Trophoblast cell (in vitro differentiated cells and primary cell): Measurements from ENCODE around the gene MME.

Experiments
- DNase-seq, 2 donors: peaks; one replicate each; pipeline ENCODE4 v3.0.0-alpha.2; 2016
- H2AFZ ChIP-seq: 2 replicates; pipeline ENCODE4 v1.6.1; 2013; ENCODE audit warnings: low read length, moderate library complexity, mild to moderate bottlenecking; ENCODE audit not compliant: insufficient read depth, poor library complexity
- H2AK5ac ChIP-seq: 2 replicates; pipeline ENCODE4 v1.6.1; 2013; ENCODE audit warnings: mild to moderate bottlenecking, low read length
- H2BK120ac ChIP-seq: 2 replicates; pipeline ENCODE4 v1.6.1; 2013; ENCODE audit warnings: low read length, mild to moderate bottlenecking, moderate library complexity; ENCODE audit not compliant: insufficient read depth, poor library complexity
- H2BK12ac ChIP-seq: 2 replicates; pipeline ENCODE4 v1.6.1; 2013; ENCODE audit warnings: mild to moderate bottlenecking, low read length, moderate library complexity
- H2BK5ac ChIP-seq: 2 replicates; pipeline ENCODE4 v1.6.1; 2013; ENCODE audit warnings: low read length, low read depth, moderate library complexity, mild to moderate bottlenecking; ENCODE audit not compliant: poor library complexity
- H3K14ac ChIP-seq: 2 replicates; pipeline ENCODE4 v1.6.1; 2013; ENCODE audit warnings: mild to moderate bottlenecking, low read length
- H3K18ac ChIP-seq: 2 replicates; pipeline ENCODE4 v1.6.1; 2013; ENCODE audit warnings: mild to moderate bottlenecking, low read length
- H3K23ac ChIP-seq: 2 replicates; pipeline ENCODE4 v1.6.1; 2013; ENCODE audit warnings: low read length
- H3K27ac ChIP-seq: 2 replicates; pipeline ENCODE4 v1.5.1; 2013; ENCODE audit warnings: low read depth, mild to moderate bottlenecking, inconsistent platforms, low read length, moderate library complexity
- H3K27me3 ChIP-seq: 2 replicates; pipeline ENCODE4 v1.6.1; 2013; ENCODE audit warnings: inconsistent platforms, mild to moderate bottlenecking, low read length, moderate library complexity; ENCODE audit not compliant: insufficient read depth
- H3K36me3 ChIP-seq, 2 experiments: 1 replicate in 1 of 2; 2 replicates in 1 of 2; pipeline ENCODE4 v1.6.1; 2013; ENCODE audit warnings: low read length in 2 of 2, mild to moderate bottlenecking in 2 of 2, moderate library complexity in 1 of 2; ENCODE audit not compliant: insufficient read depth in 2 of 2, control insufficient read depth in 1 of 2
- H3K4ac ChIP-seq: 2 replicates; pipeline ENCODE4 v1.6.1; 2013; ENCODE audit warnings: low read depth, mild to moderate bottlenecking, low read length, moderate library complexity
- H3K4me1 ChIP-seq, 2 experiments: 1 replicate in 1 of 2; 2 replicates in 1 of 2; pipeline ENCODE4 v1.6.1; 2013; ENCODE audit warnings: low read length in 2 of 2, mild to moderate bottlenecking in 2 of 2, moderate library complexity in 1 of 2; ENCODE audit not compliant: insufficient read depth in 2 of 2, control insufficient read depth in 1 of 2
- H3K4me2 ChIP-seq: 2 replicates; pipeline ENCODE4 v1.6.1; 2013; ENCODE audit warnings: inconsistent platforms, mild to moderate bottlenecking, low read length, moderate library complexity
- H3K4me3 ChIP-seq: 2 replicates; pipeline ENCODE4 v1.5.1; 2013; ENCODE audit warnings: mild to moderate bottlenecking, low read depth, low read length, inconsistent platforms
- H3K79me1 ChIP-seq: one replicate; pipeline ENCODE4 v1.6.1; 2013; ENCODE audit warnings: low read length
- H3K79me2 ChIP-seq: 2 replicates; pipeline ENCODE4 v1.6.1; 2013; ENCODE audit warnings: low read length, mild to moderate bottlenecking; ENCODE audit not compliant: control insufficient read depth, insufficient read depth, poor library complexity
- H3K9ac ChIP-seq: 2 replicates; pipeline ENCODE4 v1.6.1; 2013; ENCODE audit warnings: mild to moderate bottlenecking, low read length
- H3K9me3 ChIP-seq: 2 replicates; pipeline ENCODE4 v1.6.1; 2013; ENCODE audit warnings: low read depth, mild to moderate bottlenecking, control low read depth, inconsistent platforms, low read length; ENCODE audit not compliant: insufficient read depth
- H4K12ac ChIP-seq: 2 replicates; pipeline ENCODE4 v1.6.1; 2013; ENCODE audit warnings: low read depth, mild to moderate bottlenecking, low read length, moderate library complexity
- H4K8ac ChIP-seq: 2 replicates; pipeline ENCODE4 v1.6.1; 2013; ENCODE audit warnings: low read depth, mild to moderate bottlenecking, low read length, moderate library complexity
- H4K91ac ChIP-seq: one replicate; pipeline ENCODE4 v1.6.1; 2013; ENCODE audit warnings: low read depth, mild to moderate bottlenecking, low read length, moderate library complexity
- WGBS: extraction: QIAGEN DNeasy Blood & Tissue Kit; methylation state at CpG from one replicate; pipeline ENCODE4 v1.1.7; 2013; ENCODE audit warnings: missing lambda C conversion rate; ENCODE audit not compliant: insufficient read length, insufficient coverage; ENCODE audit errors: extremely low coverage; 5-methylcytosine and 5-hydroxymethylcytosine counted together

MME gene

DNA sequence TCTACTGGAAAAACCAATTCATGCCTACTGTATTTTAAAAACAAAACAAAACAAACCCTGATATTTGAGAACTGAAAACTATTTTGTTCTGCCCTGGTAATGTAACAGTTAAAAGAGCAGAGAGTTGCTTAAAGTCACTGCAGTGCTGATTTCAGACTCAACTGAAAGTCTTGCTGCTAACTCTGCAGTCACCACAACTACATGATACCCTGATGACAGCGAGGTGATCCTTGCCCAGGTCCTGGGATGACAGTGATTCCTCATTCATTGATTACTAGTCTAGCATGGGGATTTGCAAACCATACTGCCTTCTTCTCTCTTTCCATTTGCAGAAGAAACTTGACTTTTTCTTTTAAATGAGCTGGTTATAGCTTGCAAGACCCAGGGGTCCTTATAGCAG lies 67.5 kb downstream of the MME start:
- Histone ChIP-seq H2AFZ (no peak overlapping the region), H4K91ac (no peak overlapping the region), H2BK120ac (no peak overlapping the region), H2BK5ac (no peak overlapping the region), H3K27me3 (no peaks in the 10 kb centered on the region), H3K4me2 (no peak overlapping the region), H3K18ac (no peak overlapping the region), H4K8ac (no peak overlapping the region), H3K4me1 (no peaks in the 10 kb centered on the region), H3K79me1 (no peaks in the 10 kb centered on the region), H3K79me2 (no peaks in the 10 kb centered on the region), H3K4me3 (no peak overlapping the region), H3K9ac (no peak overlapping the region), H3K9me3 (no peaks in the 10 kb centered on the region), H3K27ac (no peak overlapping the region), H4K12ac (no peak overlapping the region), H3K36me3 (peaks cover 0 to 2% of the 10 kb centered on the region in 2 experiments), H2BK12ac (no peak overlapping the region), H3K4ac (no peak overlapping the region), H2AK5ac (no peak overlapping the region), H3K23ac (no peak overlapping the region), H3K14ac (no peak overlapping the region)
- WGBS = no CpG with 5 or more reads among the region's 1 CpG
- DNase-seq = no peak

DNA sequence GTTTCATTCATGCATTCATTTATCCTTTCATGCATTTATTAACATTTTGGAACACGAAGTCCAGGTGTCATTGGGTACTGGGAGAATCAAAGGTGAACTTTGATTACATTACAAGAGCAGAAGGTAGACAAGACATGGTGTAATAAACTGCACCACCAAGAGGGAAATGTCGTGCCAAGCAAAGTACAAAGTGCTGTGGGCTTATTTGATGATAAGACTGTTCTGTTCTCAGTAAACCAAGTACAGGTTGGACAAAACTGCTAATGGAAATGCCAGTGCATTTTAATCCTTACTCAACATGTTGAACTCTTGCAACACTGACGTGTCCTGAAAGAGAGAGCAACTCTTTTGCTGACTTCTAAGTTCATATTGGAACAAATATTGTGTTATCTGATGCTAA lies 69.4 kb downstream of the MME start:
- Histone ChIP-seq H2AFZ (no peak overlapping the region), H3K4me3 (no peak overlapping the region), H3K4me2 (no peak overlapping the region), H3K4ac (no peak overlapping the region), H3K14ac (no peak overlapping the region), H2BK5ac (no peak overlapping the region), H4K12ac (no peak overlapping the region), H3K79me2 (no peaks in the 10 kb centered on the region), H2BK12ac (no peak overlapping the region), H3K23ac (no peak overlapping the region), H3K4me1 (no peaks in the 10 kb centered on the region), H2AK5ac (no peak overlapping the region), H3K27ac (no peak overlapping the region), H3K79me1 (no peaks in the 10 kb centered on the region), H3K27me3 (no peaks in the 10 kb centered on the region), H4K91ac (no peak overlapping the region), H3K36me3 (peaks cover 0 to 2% of the 10 kb centered on the region in 2 experiments), H3K9me3 (no peaks in the 10 kb centered on the region), H4K8ac (no peak overlapping the region), H2BK120ac (no peak overlapping the region), H3K9ac (no peak overlapping the region), H3K18ac (no peak overlapping the region)
- DNase-seq = no peak
- WGBS = no CpG with 5 or more reads among the region's 3 CpGs

DNA sequence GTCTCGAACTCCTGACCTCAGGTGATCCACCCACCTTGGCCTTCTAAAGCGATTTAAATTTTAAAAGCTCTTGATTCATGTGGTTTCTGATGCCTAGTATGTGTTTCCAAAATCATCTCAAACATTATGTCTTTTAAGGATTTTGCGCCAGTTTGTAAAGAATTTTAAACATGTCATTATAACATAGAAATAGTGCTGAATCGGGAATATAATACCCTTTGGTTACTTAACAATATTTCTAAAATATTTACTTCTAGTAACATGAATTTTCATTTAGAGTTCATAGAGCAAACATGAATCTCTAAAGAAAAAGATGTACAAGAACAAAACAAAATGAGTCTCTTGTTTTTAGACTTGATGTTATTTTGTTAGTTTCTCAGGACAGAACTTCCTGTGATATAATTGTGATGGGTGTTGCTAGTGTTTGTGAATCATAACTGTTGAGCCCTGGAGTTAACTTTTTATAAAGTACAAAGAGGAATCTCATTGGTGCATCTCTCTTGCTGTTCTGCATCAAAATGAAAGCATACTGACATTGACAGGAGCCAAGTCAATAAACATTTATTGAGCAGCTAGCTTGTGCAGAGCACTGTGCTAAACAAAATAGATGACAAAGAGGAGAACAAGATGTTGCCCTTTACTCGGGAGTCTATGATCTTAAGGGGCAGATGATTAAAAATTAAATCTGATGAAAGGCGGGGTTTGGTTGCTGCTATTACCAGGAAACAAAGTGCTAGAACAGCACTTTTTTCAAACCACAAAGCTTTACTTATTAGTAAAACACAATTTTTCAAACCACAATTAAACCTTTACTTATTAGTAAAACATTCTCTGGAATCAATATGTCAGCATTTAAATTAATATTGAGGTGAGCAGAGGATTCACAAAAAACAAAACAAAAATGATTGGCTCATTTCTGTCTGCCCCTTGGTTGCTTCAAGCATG lies 73.4 kb downstream of the MME start:
- no peaks in the 10 kb centered on the region for H3K9me3 ChIP-seq
- no peak overlapping the region for H4K91ac ChIP-seq
- no peak overlapping the region for H3K18ac ChIP-seq
- no peak overlapping the region for H4K12ac ChIP-seq
- H2AFZ ChIP-seq = no peak overlapping the region
- no peak overlapping the region for H3K4me3 ChIP-seq
- H3K27ac ChIP-seq = no peak overlapping the region
- no peak overlapping the region for H3K4me2 ChIP-seq
- no peak overlapping the region for H2BK12ac ChIP-seq
- H3K79me1 ChIP-seq = no peaks in the 10 kb centered on the region
- H3K4ac ChIP-seq = no peak overlapping the region
- no peak overlapping the region for H2AK5ac ChIP-seq
- H4K8ac ChIP-seq = no peak overlapping the region
- H2BK5ac ChIP-seq = no peak overlapping the region
- no peak for DNase-seq
- peaks cover 0 to 2% of the 10 kb centered on the region in 2 experiments for H3K36me3 ChIP-seq
- WGBS = no CpG with 5 or more reads among the region's 6 CpGs
- no peak overlapping the region for H3K23ac ChIP-seq
- H2BK120ac ChIP-seq = no peak overlapping the region
- H3K4me1 ChIP-seq = no peaks in the 10 kb centered on the region
- no peaks in the 10 kb centered on the region for H3K27me3 ChIP-seq
- H3K9ac ChIP-seq = no peak overlapping the region
- no peaks in the 10 kb centered on the region for H3K79me2 ChIP-seq
- H3K14ac ChIP-seq = no peak overlapping the region

DNA sequence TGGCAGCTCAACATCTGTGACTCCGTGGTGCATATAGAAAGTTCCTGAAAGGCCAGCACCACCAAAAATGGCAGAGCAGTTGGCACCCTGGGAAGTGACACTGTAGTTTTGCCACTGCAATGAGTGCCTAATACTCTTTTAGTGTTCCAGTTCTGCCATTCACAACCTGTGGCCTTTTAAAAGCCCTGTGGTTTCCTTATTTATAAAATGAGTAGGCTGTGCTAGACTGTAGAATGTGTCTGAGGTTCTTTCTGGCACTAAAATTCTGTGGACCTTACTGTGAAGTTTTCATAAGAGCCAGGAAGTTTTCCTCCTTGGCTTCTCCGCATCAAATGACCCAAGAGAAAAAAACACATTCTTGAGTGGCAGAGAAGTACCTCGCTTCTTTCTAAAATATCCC lies 74.1 kb downstream of the MME start:
- H3K4me3 ChIP-seq = no peak overlapping the region
- no peaks in the 10 kb centered on the region for H3K79me1 ChIP-seq
- H3K4me1 ChIP-seq = no peaks in the 10 kb centered on the region
- no peak for DNase-seq
- no peak overlapping the region for H3K18ac ChIP-seq
- no peak overlapping the region for H3K14ac ChIP-seq
- no CpG with 5 or more reads among the region's 3 CpGs for WGBS
- H3K36me3 ChIP-seq = peaks cover 0 to 2% of the 10 kb centered on the region in 2 experiments
- H2BK12ac ChIP-seq = no peak overlapping the region
- no peak overlapping the region for H3K27ac ChIP-seq
- no peaks in the 10 kb centered on the region for H3K79me2 ChIP-seq
- H3K4ac ChIP-seq = no peak overlapping the region
- H3K9ac ChIP-seq = no peak overlapping the region
- no peak overlapping the region for H4K91ac ChIP-seq
- H2AK5ac ChIP-seq = no peak overlapping the region
- no peaks in the 10 kb centered on the region for H3K9me3 ChIP-seq
- H2AFZ ChIP-seq = no peak overlapping the region
- H3K27me3 ChIP-seq = no peaks in the 10 kb centered on the region
- no peak overlapping the region for H3K23ac ChIP-seq
- H2BK120ac ChIP-seq = no peak overlapping the region
- no peak overlapping the region for H4K12ac ChIP-seq
- no peak overlapping the region for H3K4me2 ChIP-seq
- no peak overlapping the region for H4K8ac ChIP-seq
- H2BK5ac ChIP-seq = no peak overlapping the region
